Type B pancreatic cell (in vitro differentiated cells): ENCODE results near the gene GNB5. TPM values are rescaled to one million over a fixed set of nuclear protein-coding genes. Genes with fewer than 3 reads are reported as not detected.
A peak's percentile ranks its signal among the peaks of the same experiment; 100 is the strongest.

Source experiments
- DNase-seq: peaks from one replicate; pipeline ENCODE4 v3.0.0; 2021; ENCODE audit warnings: mixed read lengths; ENCODE audit not compliant: unreplicated experiment; ENCODE audit errors: extremely low spot score
- H3K27ac Mint-ChIP-seq: 2 replicates; pipeline ENCODE4 v1.8.0; 2021; ENCODE audit warnings: mild to moderate bottlenecking, mixed read lengths
- H3K27me3 Mint-ChIP-seq: 2 replicates; pipeline ENCODE4 v1.8.0; 2021; ENCODE audit warnings: mixed read lengths
- H3K36me3 Mint-ChIP-seq: 2 replicates; pipeline ENCODE4 v1.8.0; 2021; ENCODE audit warnings: mixed read lengths
- H3K4me1 Mint-ChIP-seq: one replicate; pipeline ENCODE4 v1.8.0; 2021; ENCODE audit warnings: mixed read lengths; ENCODE audit not compliant: unreplicated experiment
- H3K4me3 Mint-ChIP-seq: 2 replicates; pipeline ENCODE4 v1.8.0; 2021; ENCODE audit warnings: mild to moderate bottlenecking, mixed read lengths
- H3K9me3 Mint-ChIP-seq: 2 replicates; pipeline ENCODE4 v1.8.0; 2021; ENCODE audit warnings: mixed read lengths
- total RNA-seq: library from RNA; stranded (reverse); gene quantifications from 2 replicates; pipeline ENCODE4 v1.2.1, GENCODE V29; 2021; ENCODE audit warnings: low replicate concordance
- TF ChIP-seq, protein P1 (sequence below): fragments of 200-600 bp; sonication (generic); conservative IDR thresholded peaks from 2 replicates; pipeline ENCODE4 v1.5.0; 2021; ENCODE audit warnings: antibody characterized with exemption, mild to moderate bottlenecking

Gene GNB5
- total RNA-seq, 1 donor from 2014 or later, result 19.9 TPM

DNA sequence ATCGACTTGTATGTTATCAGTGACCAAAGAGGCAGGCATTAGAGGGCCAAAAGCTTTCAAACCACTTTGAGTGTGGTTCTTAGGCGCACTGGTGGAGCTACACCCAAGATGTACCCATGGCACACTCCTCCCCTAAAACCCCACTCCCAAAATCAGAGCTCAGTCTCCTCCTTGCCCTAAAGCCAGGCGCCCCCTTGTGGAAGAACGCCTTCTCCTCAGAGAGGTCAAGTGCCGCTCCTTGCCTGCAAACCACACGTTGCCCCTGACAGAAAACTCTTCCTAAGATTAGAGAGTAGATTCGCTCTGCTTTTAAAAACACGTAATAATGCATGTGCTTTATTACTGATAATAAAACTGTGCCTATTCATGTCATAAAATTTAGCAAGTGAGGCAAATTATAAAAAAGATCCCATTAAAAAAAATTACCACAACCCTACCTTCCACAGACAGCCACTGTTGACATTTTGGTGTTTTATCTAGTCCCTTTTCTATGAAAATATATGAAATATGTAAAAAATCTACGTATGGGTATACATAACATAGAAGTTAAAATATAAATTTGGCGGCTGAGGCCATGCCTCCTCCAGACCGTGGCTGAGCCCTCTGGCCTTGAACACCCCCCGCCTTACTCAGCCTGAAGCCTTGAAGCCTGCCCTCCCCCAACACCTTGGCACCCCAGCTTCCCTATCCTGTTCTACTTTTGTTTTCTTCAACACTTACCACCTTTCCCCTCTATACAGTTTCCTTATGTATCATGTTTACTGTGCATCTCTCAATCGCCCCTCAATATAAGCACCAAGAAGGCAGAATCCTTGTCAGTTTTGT lies 112.1 kb downstream of the GNB5 start:
- H3K36me3 Mint-ChIP-seq, result no peaks in the 10 kb centered on the region

DNA sequence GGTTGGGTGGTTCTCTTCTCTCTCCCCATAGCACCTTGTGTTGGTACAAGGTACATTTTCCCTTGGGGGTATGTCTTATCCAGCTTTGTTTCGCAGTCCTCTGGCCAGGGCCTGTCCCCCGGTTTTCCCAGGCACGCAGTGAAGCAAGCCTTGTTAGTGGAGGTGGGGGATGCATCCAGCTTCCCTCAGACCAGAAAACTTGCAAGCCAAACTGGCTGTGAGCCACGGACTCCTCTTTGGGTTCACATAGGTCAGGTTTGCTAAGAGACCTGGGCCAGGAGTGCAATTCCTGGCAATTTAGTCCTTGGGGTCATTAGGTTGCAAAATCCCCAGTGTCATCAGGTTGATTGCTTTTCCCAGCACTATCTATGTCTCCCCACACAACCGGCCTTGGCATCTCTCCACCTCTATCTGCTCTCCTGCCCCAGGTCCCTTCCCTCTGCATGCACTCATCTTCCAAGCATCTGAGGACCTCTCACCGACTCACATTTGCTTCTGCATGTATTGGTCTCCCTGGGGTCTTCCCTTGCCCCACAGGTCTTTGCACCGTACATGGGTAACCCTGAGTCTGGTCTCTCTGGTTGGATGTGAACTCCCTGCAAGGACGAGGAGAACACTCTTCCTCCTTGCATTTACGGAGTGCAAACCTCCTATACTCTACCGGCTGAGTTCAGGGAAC lies 112.9 kb downstream of the GNB5 start:
- DNase-seq, result no peak
- Mint-ChIP-seq H3K4me3 (no peak overlapping the region), H3K36me3 (no peaks in the 10 kb centered on the region), H3K27ac (no peak overlapping the region), H3K27me3 (peaks cover 2% of the 10 kb centered on the region), H3K4me1 (no peaks in the 10 kb centered on the region), H3K9me3 (no peaks in the 10 kb centered on the region)
- TF ChIP-seq, protein P1, sequence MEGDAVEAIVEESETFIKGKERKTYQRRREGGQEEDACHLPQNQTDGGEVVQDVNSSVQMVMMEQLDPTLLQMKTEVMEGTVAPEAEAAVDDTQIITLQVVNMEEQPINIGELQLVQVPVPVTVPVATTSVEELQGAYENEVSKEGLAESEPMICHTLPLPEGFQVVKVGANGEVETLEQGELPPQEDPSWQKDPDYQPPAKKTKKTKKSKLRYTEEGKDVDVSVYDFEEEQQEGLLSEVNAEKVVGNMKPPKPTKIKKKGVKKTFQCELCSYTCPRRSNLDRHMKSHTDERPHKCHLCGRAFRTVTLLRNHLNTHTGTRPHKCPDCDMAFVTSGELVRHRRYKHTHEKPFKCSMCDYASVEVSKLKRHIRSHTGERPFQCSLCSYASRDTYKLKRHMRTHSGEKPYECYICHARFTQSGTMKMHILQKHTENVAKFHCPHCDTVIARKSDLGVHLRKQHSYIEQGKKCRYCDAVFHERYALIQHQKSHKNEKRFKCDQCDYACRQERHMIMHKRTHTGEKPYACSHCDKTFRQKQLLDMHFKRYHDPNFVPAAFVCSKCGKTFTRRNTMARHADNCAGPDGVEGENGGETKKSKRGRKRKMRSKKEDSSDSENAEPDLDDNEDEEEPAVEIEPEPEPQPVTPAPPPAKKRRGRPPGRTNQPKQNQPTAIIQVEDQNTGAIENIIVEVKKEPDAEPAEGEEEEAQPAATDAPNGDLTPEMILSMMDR, result no peak

More for the DNA sequence above, 112.1 kb downstream of the GNB5 start:
- Mint-ChIP-seq H3K9me3 (no peaks in the 10 kb centered on the region), H3K27ac (no peak overlapping the region), H3K4me3 (no peak overlapping the region), H3K27me3 (peaks cover 2% of the 10 kb centered on the region), H3K4me1 (no peaks in the 10 kb centered on the region)
- peak; percentile 75 for DNase-seq
- TF ChIP-seq, protein P1, result peak; percentile 84

DNA sequence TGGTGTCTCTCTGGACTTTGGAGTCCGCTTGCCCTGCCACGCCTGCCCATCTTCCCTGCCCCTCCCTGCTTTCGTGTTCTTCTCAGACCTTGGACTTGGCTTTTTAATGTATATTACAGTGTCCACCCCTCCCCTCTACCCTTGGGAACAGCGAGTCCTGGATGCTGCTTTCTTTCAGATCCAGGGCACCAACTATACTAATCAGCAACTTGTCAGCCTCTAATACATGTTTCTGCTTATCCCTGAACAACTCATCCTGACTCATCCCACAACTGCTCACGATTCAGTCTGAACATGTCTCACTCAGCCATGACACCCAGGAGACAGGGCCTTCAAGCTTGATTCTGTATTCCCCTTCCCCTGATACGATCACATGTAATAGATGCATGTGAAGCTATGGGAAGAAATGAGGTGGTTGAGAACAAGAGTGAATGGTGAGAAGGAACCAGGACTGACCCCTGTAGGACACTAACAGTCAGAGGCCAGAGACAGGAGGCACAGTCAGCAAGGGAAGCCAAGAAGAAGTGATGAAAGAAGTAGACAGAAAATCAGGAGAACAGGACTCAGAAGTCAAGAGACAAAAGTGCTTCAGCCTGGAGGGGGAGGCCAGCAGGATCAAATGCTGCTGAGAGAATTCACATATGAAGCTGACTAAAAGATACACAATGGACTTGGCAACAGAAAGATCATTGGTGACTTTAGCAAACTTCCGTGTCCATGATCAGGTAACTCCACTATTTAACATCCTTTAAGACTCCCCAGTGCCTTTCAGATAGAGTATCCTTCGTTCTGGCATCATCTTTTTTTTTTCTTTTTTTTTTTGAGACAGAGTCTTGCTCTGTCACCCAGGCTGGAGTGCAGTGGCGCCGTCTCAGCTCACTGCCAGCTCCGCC lies 114.1 kb downstream of the GNB5 start:
- no peaks in the 10 kb centered on the region for H3K9me3 Mint-ChIP-seq
- H3K36me3 Mint-ChIP-seq, result no peaks in the 10 kb centered on the region
- no peaks in the 10 kb centered on the region for H3K27me3 Mint-ChIP-seq
- no peak for DNase-seq
- TF ChIP-seq, protein P1, result no peak
- H3K4me3 Mint-ChIP-seq, result no peak overlapping the region
- H3K4me1 Mint-ChIP-seq, result no peaks in the 10 kb centered on the region
- H3K27ac Mint-ChIP-seq, result no peak overlapping the region

DNA sequence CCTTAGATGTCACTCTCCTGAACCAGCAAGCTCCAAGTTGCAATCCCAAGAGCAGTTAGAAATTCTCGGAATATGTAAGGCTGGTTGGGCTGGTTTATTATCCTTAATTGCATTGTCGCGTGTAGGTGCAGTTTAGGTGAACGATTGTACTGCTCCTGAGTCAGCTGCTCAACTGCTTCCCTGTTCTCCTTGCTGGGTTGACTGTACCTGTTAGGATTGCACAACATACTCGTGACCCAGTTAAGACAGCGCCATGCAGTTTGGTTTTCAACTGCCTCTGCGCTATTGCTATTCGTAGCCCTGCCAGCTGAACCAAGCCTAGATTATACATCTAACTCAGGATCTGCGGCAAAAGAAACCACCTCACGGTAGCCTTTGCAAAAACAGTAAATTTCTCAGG lies 119.6 kb downstream of the GNB5 start:
- TF ChIP-seq, protein P1, result no peak
- no peak overlapping the region for H3K4me3 Mint-ChIP-seq
- no peaks in the 10 kb centered on the region for H3K36me3 Mint-ChIP-seq
- DNase-seq, result no peak
- H3K27ac Mint-ChIP-seq, result peak overlapping the region; percentile 67
- H3K9me3 Mint-ChIP-seq, result no peaks in the 10 kb centered on the region
- no peaks in the 10 kb centered on the region for H3K27me3 Mint-ChIP-seq
- H3K4me1 Mint-ChIP-seq, result no peaks in the 10 kb centered on the region

DNA sequence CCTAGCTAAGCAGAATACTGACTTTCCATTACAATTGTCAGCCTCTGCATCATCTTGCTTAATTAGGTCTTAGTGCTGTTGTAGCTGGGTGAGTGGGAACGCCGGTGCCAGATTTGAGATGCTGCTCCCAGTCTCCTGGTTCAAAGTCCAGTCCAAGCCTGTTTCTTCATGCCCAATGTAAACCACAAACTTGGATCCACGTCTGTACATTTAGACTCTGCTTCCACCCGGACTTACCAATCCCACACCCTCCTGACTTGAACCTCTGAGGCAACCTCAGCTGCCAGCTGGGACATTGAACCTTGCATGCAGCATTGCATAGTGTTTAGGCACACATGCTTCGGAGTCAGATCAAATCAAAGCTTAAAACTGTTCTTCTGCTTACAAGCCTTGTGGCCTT lies 121.6 kb downstream of the GNB5 start:
- TF ChIP-seq, protein P1, result no peak
- no peak overlapping the region for H3K4me3 Mint-ChIP-seq
- H3K27ac Mint-ChIP-seq, result no peak overlapping the region
- no peaks in the 10 kb centered on the region for H3K36me3 Mint-ChIP-seq
- DNase-seq, result no peak
- no peaks in the 10 kb centered on the region for H3K9me3 Mint-ChIP-seq
- H3K4me1 Mint-ChIP-seq, result no peaks in the 10 kb centered on the region
- no peaks in the 10 kb centered on the region for H3K27me3 Mint-ChIP-seq
